K562 (cell line): ENCODE measurements around the gene BTF3L4. TPM values are rescaled to one million over a fixed set of nuclear protein-coding genes. Genes with fewer than 3 reads are reported as not detected.
A peak's percentile ranks its signal among the peaks of the same experiment; 100 is the strongest.

ENCODE experiments used
- ATF4 ChIP-seq: fragments of 450-650 bp; formaldehyde crosslinking; IDR thresholded peaks from 2 replicates; pipeline ENCODE4 v1.4.0; 2022; ENCODE audit warnings: mild to moderate bottlenecking, moderate library complexity
- BACH1 ChIP-seq: fragments of 200-800 bp; sonication (Bioruptor generic); IDR thresholded peaks from 2 replicates; pipeline ENCODE4 v1.6.1; 2016; ENCODE audit warnings: missing genetic modification characterization, missing compliant biosample characterization
- CEBPG ChIP-seq, 3 experiments: fragments of 200-800 bp in 1 of 3; sonication (Bioruptor generic) in 1 of 3; sonication (generic) in 1 of 3; formaldehyde crosslinking in 1 of 3; IDR thresholded peaks in 2 of 3; conservative IDR thresholded peaks in 1 of 3; 2 replicates each; pipeline versions ENCODE4 v1.6.1 to v1.8.0; 2016 to 2022; ENCODE audit warnings: missing compliant biosample characterization in 2 of 3, missing genetic modification characterization in 2 of 3, mild to moderate bottlenecking in 1 of 3, missing genetic modification reagents in 1 of 3
- CXXC5 ChIP-seq: fragments of 250-450 bp; sonication (Bioruptor Pico); IDR thresholded peaks from 2 replicates; pipeline ENCODE4 v1.8.0; 2022; ENCODE audit warnings: inconsistent platforms, mild to moderate bottlenecking, moderate library complexity
- ELF1 ChIP-seq: fragments of 200-800 bp; sonication (Bioruptor generic); IDR thresholded peaks from 2 replicates; pipeline ENCODE4 v1.6.1; 2016; ENCODE audit warnings: missing genetic modification characterization, missing compliant biosample characterization
- GTF2A2 ChIP-seq: IDR thresholded peaks from 2 replicates; pipeline ENCODE4 v1.6.1; 2016; ENCODE audit warnings: mild to moderate bottlenecking, missing genetic modification characterization, missing compliant biosample characterization
- HOMEZ ChIP-seq: fragments of 250-450 bp; sonication (Bioruptor Pico); IDR thresholded peaks from 2 replicates; pipeline ENCODE4 v1.4.0; 2020; ENCODE audit warnings: mild to moderate bottlenecking, moderate library complexity
- MXD1 ChIP-seq: fragments of 250-450 bp; sonication (Bioruptor Pico); IDR thresholded peaks from 2 replicates; pipeline ENCODE4 v1.8.0; 2021; ENCODE audit warnings: borderline replicate concordance, mild to moderate bottlenecking, moderate library complexity; ENCODE audit not compliant: poor library complexity, severe bottlenecking
- PML ChIP-seq: IDR thresholded peaks from 2 replicates; pipeline ENCODE4 v1.6.1; 2012; ENCODE audit warnings: low read length, inconsistent platforms
- SFPQ ChIP-seq: fragments of 200-400 bp; formaldehyde crosslinking; IDR thresholded peaks from 2 replicates; pipeline ENCODE4 v1.6.1; 2017; ENCODE audit warnings: mild to moderate bottlenecking, low read depth, low read length, moderate library complexity
- SPI1 ChIP-seq: IDR thresholded peaks from 2 replicates; pipeline ENCODE4 v1.6.1; 2011; ENCODE audit warnings: low read depth, low read length, control low read depth, borderline replicate concordance
- SREBF2 ChIP-seq: sonication (generic); formaldehyde crosslinking; IDR thresholded peaks from 2 replicates; pipeline ENCODE4 v1.4.0; 2020; ENCODE audit warnings: mild to moderate bottlenecking, missing genetic modification reagents
- SRSF3 ChIP-seq: fragments of 200-400 bp; formaldehyde crosslinking; IDR thresholded peaks from 2 replicates; pipeline ENCODE4 v1.6.1; 2016; ENCODE audit warnings: mild to moderate bottlenecking, low read length, moderate library complexity; ENCODE audit not compliant: insufficient read depth
- THAP12 ChIP-seq: fragments of 250-450 bp; sonication (Bioruptor Pico); IDR thresholded peaks from 2 replicates; pipeline ENCODE4 v1.9.0; 2021; ENCODE audit warnings: mild to moderate bottlenecking, inconsistent platforms
- ZBTB8A ChIP-seq: fragments of 450-650 bp; IDR thresholded peaks from 2 replicates; pipeline ENCODE4 v1.6.1; 2018; ENCODE audit warnings: mild to moderate bottlenecking, moderate library complexity; ENCODE audit not compliant: partially characterized antibody
- ZBTB9 ChIP-seq: fragments of 450-650 bp; formaldehyde crosslinking; IDR thresholded peaks from 2 replicates; pipeline ENCODE4 v1.4.0; 2020; ENCODE audit warnings: mild to moderate bottlenecking, moderate library complexity
- polyA plus RNA-seq, 8 experiments: library from polyadenylated mRNA; depleted of rRNA in 4 of 8; stranded (reverse) in 5 of 8; unstranded in 3 of 8; fragments of >200 nt; fragmentation: Nextera tagmentation in 2 of 8; fragmentation: Illumina TruSeq in 1 of 8; extraction: Ambion mirVana in 2 of 8; extraction: Trizol in 1 of 8; gene quantifications; 2 replicates each; pipeline versions ENCODE4 v1.2.1 to v1.2.3, GENCODE V29; 2011 to 2014; ENCODE audit warnings: inconsistent platforms in 1 of 8, missing spikeins in 1 of 8
- total RNA-seq, 7 experiments: library from RNA; depleted of rRNA in 6 of 7; stranded (reverse); fragments of >200 nt in 6 of 7; fragmentation: Illumina TruSeq in 2 of 7; extraction: Trizol in 2 of 7; gene quantifications; 2 replicates each; pipeline versions ENCODE4 v1.2.1 to v1.2.3, GENCODE V29; 2011 to 2021; ENCODE audit warnings: low replicate concordance in 1 of 7

BTF3L4 gene
- total and polyA plus RNA-seq, 9 of the 15 experiments (the other 6 are each of a cell fraction or from before 2014, with no cell fraction given) = 40.1 to 106 (median 88.8) TPM

- TF ChIP-seq CEBPG (CRISPR knock-in tag; IDR thresholded peaks at IDR 0.05) (peak; percentile 98), CEBPG (tag; conservative IDR thresholded peaks at IDR 0.05 in 1 of 2, IDR thresholded peaks at IDR 0.05 in 1 of 2) (peak; percentile 100), GTF2A2 (tag) (no peak), ELF1 (tag) (peak; percentile 73; the same call in 1 of the 2 replicates), SRSF3 (no peak), BACH1 (tag) (no peak), HOMEZ (CRISPR knock-in tag) (0 out of 2 replicates have a peak, but pooled peaks have one; percentile 45), ZBTB9 (CRISPR knock-in tag) (no peak; the same call in 1 of the 2 replicates), PML (peak; percentile 64), THAP12 (CRISPR knock-in tag) (peak; percentile 52; the same call in 1 of the 2 replicates), ZBTB8A (no peak), MXD1 (CRISPR knock-in tag) (no peak), SREBF2 (no peak), SFPQ (no peak), CXXC5 (peak; percentile 71), SPI1 (peak; percentile 52; the same call in 1 of the 2 replicates), ATF4 (CRISPR knock-in tag) (peak; percentile 96)
Measured at GRCh38 chr1:52055066-52055865, 829 bp upstream of the BTF3L4 start, which contains the start of gene TXNDC12 (continued).
